COR-L47 (cell line): ENCODE measurements around the gene XIRP2.
"Not testable (repeated sequence)": the region's sequence is repeated elsewhere in the genome, so short reads cannot be mapped to it uniquely, and the experiment has no call there.

Experiments
- DNase-seq: peaks from one replicate; lab custom pipeline; 2025; lab: John Stamatoyannopoulos, UW

Gene XIRP2

DNA sequence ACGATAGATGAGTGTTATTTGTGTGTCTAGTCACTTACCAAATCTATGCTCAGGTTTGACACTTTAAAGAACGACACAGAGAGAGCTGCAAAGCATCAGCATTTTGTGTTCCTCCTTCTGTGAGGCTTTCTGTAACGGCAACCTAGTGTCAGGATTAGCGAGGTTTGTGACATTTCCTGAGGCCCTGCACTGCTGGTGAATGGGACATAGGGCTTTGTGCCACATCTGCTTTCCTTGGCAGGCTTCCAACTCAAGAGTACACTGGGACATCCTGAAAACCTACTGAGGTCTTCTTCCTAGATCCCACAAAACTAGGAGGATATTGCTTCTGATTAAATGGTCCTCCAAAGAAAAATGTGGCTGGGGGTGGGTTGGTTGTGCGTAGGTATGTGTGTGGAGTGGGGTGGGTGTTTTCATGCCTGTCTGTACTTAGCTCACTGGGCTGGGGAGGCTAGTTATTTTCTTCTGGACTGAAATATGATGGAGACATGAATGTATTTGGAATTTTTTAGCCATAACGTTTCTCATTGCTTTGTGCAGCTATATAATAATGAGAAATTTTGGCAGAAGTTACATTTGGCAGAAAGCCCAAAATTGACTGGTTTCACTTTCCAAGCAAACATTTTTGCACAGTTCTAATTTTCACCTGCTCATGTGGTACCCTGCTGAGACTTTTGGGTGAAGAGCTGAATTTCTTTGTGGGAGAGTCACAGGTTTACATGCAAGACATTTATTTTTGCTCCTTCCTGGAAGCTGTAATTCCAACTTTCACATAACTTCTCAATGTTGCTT is 308.4 kb downstream of the XIRP2 start:
- peak; percentile 89 for DNase-seq

GRCh38 chr2:167198009-167198408 is 309.7 kb downstream of the XIRP2 start:
- DNase-seq, result no peak

DNA sequence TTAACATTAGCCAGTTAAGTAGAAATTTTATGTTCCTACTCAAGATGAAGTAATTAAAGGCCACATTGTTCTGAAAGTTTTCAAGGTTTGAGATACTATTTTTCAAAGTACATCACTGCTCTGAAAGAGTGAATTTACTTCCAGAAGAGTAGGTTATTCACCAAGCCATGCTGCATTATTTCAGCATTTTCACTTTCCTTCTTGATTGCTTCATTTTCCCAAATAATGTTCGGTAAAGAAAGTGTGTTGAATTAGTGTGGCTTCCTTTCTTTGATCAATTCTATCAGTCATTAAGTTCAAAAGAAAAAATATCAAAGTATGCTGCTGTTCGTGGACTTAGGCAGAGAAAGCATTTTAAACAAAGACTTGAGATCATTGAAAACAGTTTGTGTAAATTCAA is 310.3 kb downstream of the XIRP2 start:
- DNase-seq, result no peak

GRCh38 chr2:167200019-167200418 is 311.7 kb downstream of the XIRP2 start:
- no peak for DNase-seq

DNA sequence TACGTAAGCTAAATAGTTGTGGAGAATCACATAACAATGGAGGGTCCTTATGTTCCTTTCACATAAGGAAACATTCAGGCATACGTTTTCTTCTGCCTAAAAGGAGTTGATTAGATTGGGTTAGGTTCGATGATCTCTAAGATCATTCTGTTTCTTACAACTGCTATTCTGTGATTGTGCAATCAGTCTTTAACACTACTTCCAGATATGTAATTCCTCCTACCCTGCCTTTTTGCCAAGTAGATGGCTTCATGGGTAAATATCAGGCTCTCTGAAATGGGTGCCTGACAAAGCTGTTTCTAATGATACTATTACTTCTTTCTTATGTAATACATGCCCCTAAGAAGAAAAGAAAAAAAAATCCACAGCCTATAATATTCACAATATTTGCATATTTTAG is 321.5 kb downstream of the XIRP2 start:
- DNase-seq, result no peak

GRCh38 chr2:167212014-167212648 is 323.9 kb downstream of the XIRP2 start:
- peak; percentile 37 for DNase-seq

DNA sequence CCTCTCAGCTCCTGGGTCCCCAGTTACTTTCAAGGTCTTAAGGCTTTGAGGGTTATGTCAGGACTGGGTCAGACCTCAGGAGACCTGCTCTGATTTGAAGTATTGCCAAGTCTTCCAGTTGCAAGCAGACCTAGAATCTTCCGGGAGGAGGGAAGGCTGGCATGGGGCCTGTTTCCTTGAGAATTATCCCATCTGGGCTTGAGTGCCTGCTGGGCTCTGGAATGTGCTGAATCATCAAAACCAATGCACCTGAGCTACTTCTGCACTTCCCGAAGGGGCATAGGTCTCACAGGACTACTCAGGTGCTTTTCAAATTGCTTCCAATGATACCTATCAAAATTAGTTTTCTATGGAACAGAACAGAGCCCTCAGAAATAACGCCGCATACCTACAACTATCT is 327.3 kb downstream of the XIRP2 start:
- no peak for DNase-seq

GRCh38 chr2:167237478-167237877 is 349.2 kb downstream of the XIRP2 start:
- no peak for DNase-seq

GRCh38 chr2:167240671-167241070 is 352.4 kb downstream of the XIRP2 start:
- no peak for DNase-seq

DNA sequence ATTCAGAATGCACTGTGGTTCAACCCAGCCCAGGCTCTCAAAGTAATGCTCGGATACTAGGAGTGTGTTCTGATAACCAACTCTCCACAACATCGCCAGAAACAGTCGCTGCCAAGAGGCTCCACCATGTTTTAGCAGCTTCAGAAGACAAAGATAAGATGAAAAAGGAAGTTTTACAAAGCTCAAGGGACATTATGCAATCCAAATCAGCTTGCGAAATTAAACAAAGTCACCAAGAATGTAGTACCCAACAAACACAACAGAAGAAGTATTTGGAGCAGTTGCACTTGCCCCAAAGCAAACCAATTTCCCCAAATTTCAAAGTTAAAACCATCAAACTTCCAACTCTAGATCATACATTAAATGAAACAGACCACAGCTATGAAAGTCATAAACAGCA is 360.9 kb downstream of the XIRP2 start:
- no peak for DNase-seq

DNA sequence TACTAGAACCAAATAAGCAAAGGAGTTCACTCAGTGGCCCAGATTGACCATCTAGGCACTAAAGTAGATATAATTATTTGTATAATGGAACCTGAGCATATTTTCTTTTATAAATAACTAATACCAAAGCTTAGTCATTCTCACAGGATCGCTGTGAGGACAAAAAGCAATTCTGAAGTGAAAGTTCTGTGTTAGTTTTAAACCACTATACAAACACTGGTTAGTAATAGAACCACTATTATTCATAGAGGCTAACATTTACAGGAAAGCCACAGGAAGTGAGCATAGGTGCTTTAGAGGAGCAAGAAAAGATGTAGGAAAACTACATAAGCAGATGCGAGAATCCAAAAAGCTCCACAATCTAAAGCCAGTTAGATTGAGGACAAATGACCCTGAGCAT is 364.7 kb downstream of the XIRP2 start:
- no peak for DNase-seq

- no peak for DNase-seq
Observed at GRCh38 chr2:167254721-167255120, 366.4 kb downstream of the XIRP2 start.

DNA sequence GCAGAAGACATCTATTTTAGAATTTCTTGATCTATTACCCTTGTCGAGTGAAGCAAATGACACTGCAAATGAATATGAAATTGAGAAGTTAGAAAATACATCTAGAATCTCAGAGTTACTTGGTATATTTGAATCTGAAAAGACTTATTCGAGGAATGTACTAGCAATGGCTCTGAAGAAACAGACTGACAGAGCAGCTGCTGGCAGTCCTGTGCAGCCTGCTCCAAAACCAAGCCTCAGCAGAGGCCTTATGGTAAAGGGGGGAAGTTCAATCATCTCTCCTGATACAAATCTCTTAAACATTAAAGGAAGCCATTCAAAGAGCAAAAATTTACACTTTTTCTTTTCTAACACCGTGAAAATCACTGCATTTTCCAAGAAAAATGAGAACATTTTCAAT is 370.4 kb downstream of the XIRP2 start:
- no peak for DNase-seq

DNA sequence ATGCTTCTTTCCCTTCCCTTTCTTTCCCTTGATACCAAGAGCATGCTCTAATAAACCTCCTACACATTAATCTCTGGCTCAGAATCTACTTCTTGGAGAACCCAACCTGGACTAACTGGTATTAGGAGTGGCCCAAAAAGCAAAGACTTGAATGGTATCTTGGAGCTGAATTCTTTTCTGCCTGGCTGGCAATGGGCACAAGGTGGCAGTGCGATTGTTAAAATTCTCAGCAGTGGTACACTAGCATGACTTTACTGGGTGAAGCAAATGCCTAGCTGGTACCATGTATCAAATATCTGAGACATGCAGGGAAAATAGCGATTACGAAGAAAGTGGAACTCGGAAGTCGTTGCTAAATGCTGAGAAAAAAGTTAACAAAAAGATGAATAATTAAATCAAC is 376.1 kb downstream of the XIRP2 start:
- DNase-seq, result peak; percentile 21

- no peak for DNase-seq
Observed at GRCh38 chr2:167265004-167265403, 376.7 kb downstream of the XIRP2 start.

DNA sequence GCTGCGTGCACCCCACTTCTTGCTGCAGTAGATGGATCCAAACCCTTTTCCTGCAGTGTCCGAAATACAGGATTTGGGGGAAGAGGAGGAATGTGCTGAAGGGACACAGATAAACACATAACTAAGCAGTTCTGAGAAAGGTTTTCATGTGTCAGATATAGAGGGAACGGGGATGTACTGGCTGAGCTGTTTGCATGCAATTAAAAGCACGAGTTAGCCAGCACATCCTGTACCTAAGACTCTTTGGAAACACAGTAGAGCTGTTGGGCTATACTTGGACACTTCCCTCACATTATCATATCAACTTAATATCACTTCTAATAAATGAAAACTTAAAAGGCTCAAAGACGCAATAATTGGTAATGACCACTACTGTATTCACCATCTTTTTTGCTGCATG is 377.4 kb downstream of the XIRP2 start:
- no peak for DNase-seq

DNA sequence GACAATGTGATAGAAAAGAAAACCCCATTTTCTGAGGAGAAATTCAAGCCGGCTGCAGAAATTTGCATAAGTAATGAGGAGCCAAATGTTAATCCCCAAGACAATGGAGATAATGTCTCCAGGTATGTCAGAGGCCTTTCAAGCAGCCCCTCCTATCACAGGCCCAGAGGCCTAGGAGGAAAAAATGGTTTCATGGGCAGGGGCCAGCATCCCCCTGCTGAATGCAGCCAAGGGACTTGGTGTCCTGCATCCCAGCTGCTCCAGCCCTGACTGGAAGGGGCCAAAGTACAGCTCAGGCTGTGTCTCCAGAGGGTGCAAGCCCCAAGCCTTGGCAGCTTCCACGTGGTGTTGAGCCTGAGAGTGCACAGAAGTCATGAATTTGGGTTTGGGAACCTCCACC is 380.0 kb downstream of the XIRP2 start:
- DNase-seq, result not testable (repeated sequence)

DNA sequence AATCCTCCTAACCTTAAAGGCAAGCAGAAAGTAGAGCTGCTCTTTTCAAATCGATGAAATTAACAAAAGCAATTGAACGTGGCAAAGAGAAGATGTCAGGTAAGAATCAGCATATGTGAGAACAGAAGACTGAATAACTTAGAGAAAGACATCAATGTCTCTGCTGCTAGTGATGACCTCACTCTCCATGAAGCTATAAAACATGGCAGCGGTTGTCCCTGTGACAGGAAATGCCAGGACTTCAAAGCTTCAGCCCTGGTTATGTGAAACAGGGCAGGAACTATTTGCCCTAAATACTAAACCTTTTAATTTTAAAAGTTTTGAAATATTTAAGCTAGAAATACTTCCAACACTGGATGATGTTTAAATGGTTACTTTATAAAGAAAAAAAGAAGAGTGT is 383.7 kb downstream of the XIRP2 start:
- DNase-seq, result no peak

GRCh38 chr2:167275046-167275445 is 386.8 kb downstream of the XIRP2 start:
- no peak for DNase-seq

- no peak for DNase-seq
Observed at GRCh38 chr2:167279810-167280209, 391.5 kb downstream of the XIRP2 start.

GRCh38 chr2:167287212-167287611 is 398.9 kb downstream of the XIRP2 start:
- DNase-seq, result no peak

GRCh38 chr2:167289651-167290410 is 401.6 kb downstream of the XIRP2 start:
- DNase-seq, result no peak
